ENCODE data around the gene DSCAML1.

DNA sequence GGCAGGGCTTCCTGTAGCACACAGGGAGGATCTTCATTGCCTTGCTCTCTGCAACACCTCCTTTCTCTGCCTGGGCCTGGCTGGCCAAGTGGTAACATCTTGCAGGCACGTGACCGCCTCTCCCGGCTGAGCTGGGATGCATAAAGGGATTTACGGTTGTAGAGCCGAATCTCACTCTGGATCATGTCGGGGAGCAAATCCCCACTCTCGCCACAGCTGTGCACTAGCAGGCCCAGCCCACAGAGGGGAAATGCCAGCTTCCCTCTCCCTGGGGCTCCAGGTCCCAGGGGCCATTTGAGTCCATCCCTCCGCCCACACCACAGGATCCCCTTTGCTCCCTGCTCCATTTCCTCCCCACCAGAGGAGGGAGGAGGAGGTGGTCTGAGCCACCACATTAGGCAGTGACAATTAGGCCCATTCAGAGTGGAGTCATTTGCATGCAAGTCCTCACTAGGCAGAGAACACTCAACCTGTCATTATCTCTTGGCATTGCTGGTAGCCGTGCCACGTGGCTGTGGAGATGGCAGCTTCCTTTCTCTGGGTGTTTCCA, 196.7 kb downstream of the DSCAML1 start:
- TF ChIP-seq, protein P1, sequence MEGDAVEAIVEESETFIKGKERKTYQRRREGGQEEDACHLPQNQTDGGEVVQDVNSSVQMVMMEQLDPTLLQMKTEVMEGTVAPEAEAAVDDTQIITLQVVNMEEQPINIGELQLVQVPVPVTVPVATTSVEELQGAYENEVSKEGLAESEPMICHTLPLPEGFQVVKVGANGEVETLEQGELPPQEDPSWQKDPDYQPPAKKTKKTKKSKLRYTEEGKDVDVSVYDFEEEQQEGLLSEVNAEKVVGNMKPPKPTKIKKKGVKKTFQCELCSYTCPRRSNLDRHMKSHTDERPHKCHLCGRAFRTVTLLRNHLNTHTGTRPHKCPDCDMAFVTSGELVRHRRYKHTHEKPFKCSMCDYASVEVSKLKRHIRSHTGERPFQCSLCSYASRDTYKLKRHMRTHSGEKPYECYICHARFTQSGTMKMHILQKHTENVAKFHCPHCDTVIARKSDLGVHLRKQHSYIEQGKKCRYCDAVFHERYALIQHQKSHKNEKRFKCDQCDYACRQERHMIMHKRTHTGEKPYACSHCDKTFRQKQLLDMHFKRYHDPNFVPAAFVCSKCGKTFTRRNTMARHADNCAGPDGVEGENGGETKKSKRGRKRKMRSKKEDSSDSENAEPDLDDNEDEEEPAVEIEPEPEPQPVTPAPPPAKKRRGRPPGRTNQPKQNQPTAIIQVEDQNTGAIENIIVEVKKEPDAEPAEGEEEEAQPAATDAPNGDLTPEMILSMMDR (conservative IDR thresholded peaks at IDR 0.05; ENCODE audit: low read length): no peak
- TF ChIP-seq EZH2phosphoT487 (IDR thresholded peaks at IDR 0.05; ENCODE audit: borderline replicate concordance, low read depth, low read length): no peak

Measured in OCI-LY7 (cell line).